ENCODE results near the gene NACC1. TPM values are rescaled to one million over a fixed set of nuclear protein-coding genes. Genes with fewer than 3 reads are reported as not detected.

NACC1 gene
- total and polyA plus RNA-seq, 4 donors: 0.86 to 24.7 (median 17.7) TPM

DNA sequence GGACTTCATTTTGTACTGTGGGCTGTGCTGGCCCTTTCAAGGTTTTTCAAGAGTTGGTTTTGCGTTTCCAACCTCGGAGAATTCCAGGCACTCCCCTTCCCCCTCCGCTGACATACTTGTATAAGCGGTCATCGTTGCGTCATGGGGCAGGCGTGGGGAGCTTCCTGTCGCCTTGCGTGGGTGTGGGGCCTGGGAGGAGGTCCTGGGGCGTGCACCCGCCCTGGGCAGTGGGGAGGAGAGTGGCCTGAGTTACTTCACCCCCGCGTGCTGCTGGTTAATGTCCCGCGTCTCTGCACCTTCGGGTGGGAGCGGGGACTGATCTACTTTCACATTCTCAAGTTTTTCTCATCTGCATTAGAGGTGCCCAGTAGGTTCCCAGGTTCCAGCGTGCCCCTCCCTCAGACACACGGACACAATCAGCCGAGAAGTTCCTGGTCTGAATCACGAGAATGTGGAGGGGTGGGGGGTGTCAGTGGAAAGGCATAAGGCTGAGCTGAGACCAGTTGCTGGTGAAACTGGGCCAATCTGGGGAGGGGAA is 36.2 kb downstream of the NACC1 start (continued):
- TF ChIP-seq, protein P1, sequence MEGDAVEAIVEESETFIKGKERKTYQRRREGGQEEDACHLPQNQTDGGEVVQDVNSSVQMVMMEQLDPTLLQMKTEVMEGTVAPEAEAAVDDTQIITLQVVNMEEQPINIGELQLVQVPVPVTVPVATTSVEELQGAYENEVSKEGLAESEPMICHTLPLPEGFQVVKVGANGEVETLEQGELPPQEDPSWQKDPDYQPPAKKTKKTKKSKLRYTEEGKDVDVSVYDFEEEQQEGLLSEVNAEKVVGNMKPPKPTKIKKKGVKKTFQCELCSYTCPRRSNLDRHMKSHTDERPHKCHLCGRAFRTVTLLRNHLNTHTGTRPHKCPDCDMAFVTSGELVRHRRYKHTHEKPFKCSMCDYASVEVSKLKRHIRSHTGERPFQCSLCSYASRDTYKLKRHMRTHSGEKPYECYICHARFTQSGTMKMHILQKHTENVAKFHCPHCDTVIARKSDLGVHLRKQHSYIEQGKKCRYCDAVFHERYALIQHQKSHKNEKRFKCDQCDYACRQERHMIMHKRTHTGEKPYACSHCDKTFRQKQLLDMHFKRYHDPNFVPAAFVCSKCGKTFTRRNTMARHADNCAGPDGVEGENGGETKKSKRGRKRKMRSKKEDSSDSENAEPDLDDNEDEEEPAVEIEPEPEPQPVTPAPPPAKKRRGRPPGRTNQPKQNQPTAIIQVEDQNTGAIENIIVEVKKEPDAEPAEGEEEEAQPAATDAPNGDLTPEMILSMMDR (IDR thresholded peaks at IDR 0.05; ENCODE audit: low read depth, low read length, missing input control): no peak
- TF ChIP-seq RXRA (IDR thresholded peaks at IDR 0.05) (peak; percentile 69 to 87), FOXA1 (IDR thresholded peaks at IDR 0.05) (no peak), NR2F2 (IDR thresholded peaks at IDR 0.05) (no peak), SP1 (IDR thresholded peaks at IDR 0.05) (peak; percentile 58), HNF4A (conservative IDR thresholded peaks at IDR 0.05) (peak in 1 of 2 donors; percentile 59)

DNA sequence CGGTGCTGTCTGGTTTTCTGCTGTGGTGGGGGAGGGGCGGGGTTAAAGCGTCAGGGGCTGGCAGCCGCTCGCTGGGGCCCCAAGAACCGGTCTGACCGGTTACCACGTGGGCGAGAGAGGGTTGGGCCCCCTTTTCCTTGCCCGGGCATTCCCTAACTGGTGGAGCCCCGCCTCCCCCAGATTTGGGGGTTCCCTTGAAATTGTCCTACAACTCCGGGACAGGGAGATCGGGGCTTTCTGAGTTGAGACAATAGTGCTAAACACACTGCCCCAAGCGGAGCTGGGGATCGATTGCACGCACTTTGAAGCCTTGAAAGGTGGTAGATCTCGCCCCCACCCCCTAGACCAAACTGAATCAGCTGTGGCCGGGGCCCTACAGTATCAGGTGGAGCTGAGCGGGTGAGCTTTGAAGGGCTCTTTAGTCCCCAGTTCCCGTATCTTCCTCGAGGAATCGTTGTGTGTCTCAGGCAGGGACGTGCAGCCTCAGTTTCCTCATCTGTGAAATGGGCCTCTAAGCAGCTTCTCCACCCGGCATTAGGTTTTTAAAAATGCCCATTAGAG is 36.9 kb downstream of the NACC1 start:
- DNase-seq (ENCODE audit: low spot score): peak; percentile 73
- Histone ChIP-seq H3K27ac (ENCODE audit: low read depth in 1 of 2, low read length in 2 of 2) (peak overlapping the region; percentile 99 to 100), H3K27me3 (ENCODE audit: control insufficient read depth in 4 of 4, insufficient read depth in 4 of 4, low read length in 3 of 4) (no peaks in the 10 kb centered on the region), H3K4me3 (ENCODE audit: low read depth in 1 of 3, low read length in 3 of 3) (peak overlapping the region; percentile 71 to 94 (median 81)), H3K4me1 (ENCODE audit: control insufficient read depth in 4 of 4, insufficient read depth in 4 of 4, low read length in 3 of 4) (peaks cover 5 to 16% (median 10%) of the 10 kb centered on the region in 4 donors), H3K9me3 (ENCODE audit: control insufficient read depth in 4 of 4, low read length in 3 of 4) (no peaks in the 10 kb centered on the region), H3K9ac (ENCODE audit: low read depth in 1 of 2, low read length in 2 of 2) (peak overlapping the region; percentile 99), H3K36me3 (ENCODE audit: control insufficient read depth in 4 of 4, insufficient read depth in 3 of 4, low read depth in 1 of 4, low read length in 3 of 4) (no peaks in the 10 kb centered on the region)
- TF ChIP-seq TAF1 (conservative IDR thresholded peaks at IDR 0.05) (peak; percentile 10), NR2F2 (IDR thresholded peaks at IDR 0.05) (no peak), HNF4G (IDR thresholded peaks at IDR 0.05) (peak; percentile 13), YY1 (IDR thresholded peaks at IDR 0.05) (no peak), EGR1 (IDR thresholded peaks at IDR 0.05; ENCODE audit: low read depth in 2 of 2) (peak in 1 of 2 donors; percentile 60), FOXA1 (IDR thresholded peaks at IDR 0.05) (no peak), RXRA (IDR thresholded peaks at IDR 0.05) (no peak), JUND (IDR thresholded peaks at IDR 0.05) (no peak), GABPA (IDR thresholded peaks at IDR 0.05 in 1 of 2, conservative IDR thresholded peaks at IDR 0.05 in 1 of 2) (no peak)
- TF ChIP-seq, protein P2, sequence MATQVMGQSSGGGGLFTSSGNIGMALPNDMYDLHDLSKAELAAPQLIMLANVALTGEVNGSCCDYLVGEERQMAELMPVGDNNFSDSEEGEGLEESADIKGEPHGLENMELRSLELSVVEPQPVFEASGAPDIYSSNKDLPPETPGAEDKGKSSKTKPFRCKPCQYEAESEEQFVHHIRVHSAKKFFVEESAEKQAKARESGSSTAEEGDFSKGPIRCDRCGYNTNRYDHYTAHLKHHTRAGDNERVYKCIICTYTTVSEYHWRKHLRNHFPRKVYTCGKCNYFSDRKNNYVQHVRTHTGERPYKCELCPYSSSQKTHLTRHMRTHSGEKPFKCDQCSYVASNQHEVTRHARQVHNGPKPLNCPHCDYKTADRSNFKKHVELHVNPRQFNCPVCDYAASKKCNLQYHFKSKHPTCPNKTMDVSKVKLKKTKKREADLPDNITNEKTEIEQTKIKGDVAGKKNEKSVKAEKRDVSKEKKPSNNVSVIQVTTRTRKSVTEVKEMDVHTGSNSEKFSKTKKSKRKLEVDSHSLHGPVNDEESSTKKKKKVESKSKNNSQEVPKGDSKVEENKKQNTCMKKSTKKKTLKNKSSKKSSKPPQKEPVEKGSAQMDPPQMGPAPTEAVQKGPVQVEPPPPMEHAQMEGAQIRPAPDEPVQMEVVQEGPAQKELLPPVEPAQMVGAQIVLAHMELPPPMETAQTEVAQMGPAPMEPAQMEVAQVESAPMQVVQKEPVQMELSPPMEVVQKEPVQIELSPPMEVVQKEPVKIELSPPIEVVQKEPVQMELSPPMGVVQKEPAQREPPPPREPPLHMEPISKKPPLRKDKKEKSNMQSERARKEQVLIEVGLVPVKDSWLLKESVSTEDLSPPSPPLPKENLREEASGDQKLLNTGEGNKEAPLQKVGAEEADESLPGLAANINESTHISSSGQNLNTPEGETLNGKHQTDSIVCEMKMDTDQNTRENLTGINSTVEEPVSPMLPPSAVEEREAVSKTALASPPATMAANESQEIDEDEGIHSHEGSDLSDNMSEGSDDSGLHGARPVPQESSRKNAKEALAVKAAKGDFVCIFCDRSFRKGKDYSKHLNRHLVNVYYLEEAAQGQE (IDR thresholded peaks at IDR 0.05): no peak
- TF ChIP-seq, protein P3, sequence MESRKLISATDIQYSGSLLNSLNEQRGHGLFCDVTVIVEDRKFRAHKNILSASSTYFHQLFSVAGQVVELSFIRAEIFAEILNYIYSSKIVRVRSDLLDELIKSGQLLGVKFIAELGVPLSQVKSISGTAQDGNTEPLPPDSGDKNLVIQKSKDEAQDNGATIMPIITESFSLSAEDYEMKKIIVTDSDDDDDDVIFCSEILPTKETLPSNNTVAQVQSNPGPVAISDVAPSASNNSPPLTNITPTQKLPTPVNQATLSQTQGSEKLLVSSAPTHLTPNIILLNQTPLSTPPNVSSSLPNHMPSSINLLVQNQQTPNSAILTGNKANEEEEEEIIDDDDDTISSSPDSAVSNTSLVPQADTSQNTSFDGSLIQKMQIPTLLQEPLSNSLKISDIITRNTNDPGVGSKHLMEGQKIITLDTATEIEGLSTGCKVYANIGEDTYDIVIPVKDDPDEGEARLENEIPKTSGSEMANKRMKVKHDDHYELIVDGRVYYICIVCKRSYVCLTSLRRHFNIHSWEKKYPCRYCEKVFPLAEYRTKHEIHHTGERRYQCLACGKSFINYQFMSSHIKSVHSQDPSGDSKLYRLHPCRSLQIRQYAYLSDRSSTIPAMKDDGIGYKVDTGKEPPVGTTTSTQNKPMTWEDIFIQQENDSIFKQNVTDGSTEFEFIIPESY (IDR thresholded peaks at IDR 0.05): no peak
- TF ChIP-seq, protein P4, sequence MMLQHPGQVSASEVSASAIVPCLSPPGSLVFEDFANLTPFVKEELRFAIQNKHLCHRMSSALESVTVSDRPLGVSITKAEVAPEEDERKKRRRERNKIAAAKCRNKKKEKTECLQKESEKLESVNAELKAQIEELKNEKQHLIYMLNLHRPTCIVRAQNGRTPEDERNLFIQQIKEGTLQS (IDR thresholded peaks at IDR 0.05): peak; percentile 47
- TF ChIP-seq, protein P1 (IDR thresholded peaks at IDR 0.05; ENCODE audit: low read depth, low read length, missing input control): no peak
- TF ChIP-seq, protein P5, sequence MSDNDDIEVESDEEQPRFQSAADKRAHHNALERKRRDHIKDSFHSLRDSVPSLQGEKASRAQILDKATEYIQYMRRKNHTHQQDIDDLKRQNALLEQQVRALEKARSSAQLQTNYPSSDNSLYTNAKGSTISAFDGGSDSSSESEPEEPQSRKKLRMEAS (IDR thresholded peaks at IDR 0.05): no peak
- WGBS: under 1% methylated on average over 24 of the region's 24 CpGs
